Thoracic aorta (tissue), 2 donors: ENCODE results near the gene DGLUCY. TPM values are rescaled to one million over a fixed set of nuclear protein-coding genes. Genes with fewer than 3 reads are reported as not detected.

Source experiments
- ATAC-seq: fragments of 150-250 bp; one replicate; pipeline ENCODE4 v1.8.0; 2017; ENCODE audit warnings: low read depth; ENCODE audit not compliant: insufficient number of reproducible peaks, low FRiP score
- DNase-seq: peaks from one replicate; pipeline ENCODE4 v3.0.0-alpha.2; 2020; ENCODE audit warnings: low spot score
- H3K27ac ChIP-seq, 2 donors: fragments of 200-600 bp; sonication (generic); 1 replicate in 1 of 2; 2 replicates in 1 of 2; pipeline ENCODE4 v1.5.1; 2016; ENCODE audit warnings: mild to moderate bottlenecking in 2 of 2, moderate library complexity in 2 of 2
- H3K27me3 ChIP-seq: fragments of 200-600 bp; sonication (generic); replicated peaks from 2 replicates; pipeline ENCODE4 v1.6.0; 2016; ENCODE audit warnings: mild to moderate bottlenecking; ENCODE audit not compliant: insufficient read depth
- H3K36me3 ChIP-seq: fragments of 200-600 bp; sonication (generic); one replicate; pipeline ENCODE4 v1.5.1; 2016
- H3K4me1 ChIP-seq, 2 donors: fragments of 200-600 bp; sonication (generic); 1 replicate in 1 of 2; 2 replicates in 1 of 2; pipeline versions ENCODE4 v1.5.1 to v1.6.0; 2016; ENCODE audit warnings: low read depth in 2 of 2, mild to moderate bottlenecking in 1 of 2; ENCODE audit not compliant: control insufficient read depth in 1 of 2
- H3K4me3 ChIP-seq: fragments of 200-600 bp; sonication (generic); 2 replicates; pipeline ENCODE4 v1.5.1; 2016; ENCODE audit warnings: mild to moderate bottlenecking
- H3K9me3 ChIP-seq: fragments of 200-600 bp; sonication (generic); 2 replicates; pipeline ENCODE4 v1.5.1; 2016
- CTCF ChIP-seq: fragments of 200-600 bp; sonication (generic); IDR thresholded peaks from one replicate; pipeline ENCODE4 v1.5.1; 2019; ENCODE audit warnings: antibody characterized with exemption
- total RNA-seq, 2 donors: library from RNA; depleted of rRNA; stranded (reverse); fragments of >200 nt; gene quantifications; one replicate each; pipeline versions ENCODE4 v1.1.0 to v1.2.3, GENCODE V29; 2016

The DGLUCY gene
- total RNA-seq, 2 donors from 2014 or later = 24.4 to 36.7 TPM

- ATAC-seq (no peak), DNase-seq (no peak)
- Histone ChIP-seq H3K9me3 (no peaks in the 10 kb centered on the region), H3K4me3 (peak overlapping the region; percentile 84), H3K27ac (peak overlapping the region in 1 of 2 donors; percentile 64), H3K27me3 (no peaks in the 10 kb centered on the region), H3K36me3 (no peaks in the 10 kb centered on the region), H3K4me1 (peaks cover 16 to 27% of the 10 kb centered on the region in 2 donors)
- no peak for TF ChIP-seq CTCF
Measured at GRCh38 chr14:91115986-91116770, 2.3 kb downstream of the DGLUCY start.

GRCh38 chr14:91116913-91117588 is 3.2 kb downstream of the DGLUCY start:
- no peaks in the 10 kb centered on the region for H3K9me3 ChIP-seq
- peaks cover 16 to 27% of the 10 kb centered on the region in 2 donors for H3K4me1 ChIP-seq
- no peak for ATAC-seq
- TF ChIP-seq CTCF = no peak
- no peaks in the 10 kb centered on the region for H3K36me3 ChIP-seq
- no peak for DNase-seq
- no peaks in the 10 kb centered on the region for H3K27me3 ChIP-seq
- peak overlapping the region; percentile 84 for H3K4me3 ChIP-seq
- H3K27ac ChIP-seq = no peak overlapping the region

- no peak overlapping the region for H3K27ac ChIP-seq
- no peak for TF ChIP-seq CTCF
- no peaks in the 10 kb centered on the region for H3K27me3 ChIP-seq
- ATAC-seq (no peak), DNase-seq (no peak)
- H3K36me3 ChIP-seq = no peaks in the 10 kb centered on the region
- H3K9me3 ChIP-seq = no peaks in the 10 kb centered on the region
- no peak overlapping the region for H3K4me3 ChIP-seq
- H3K4me1 ChIP-seq = peaks cover 16 to 27% of the 10 kb centered on the region in 2 donors
Measured at GRCh38 chr14:91117960-91118359, 4.1 kb downstream of the DGLUCY start.

GRCh38 chr14:91118511-91119068 is 4.7 kb downstream of the DGLUCY start:
- H3K27ac ChIP-seq = no peak overlapping the region
- no peak for TF ChIP-seq CTCF
- peaks cover 16 to 22% of the 10 kb centered on the region in 2 donors for H3K4me1 ChIP-seq
- no peaks in the 10 kb centered on the region for H3K27me3 ChIP-seq
- no peak overlapping the region for H3K4me3 ChIP-seq
- no peak for ATAC-seq
- H3K9me3 ChIP-seq = no peaks in the 10 kb centered on the region
- no peak for DNase-seq
- H3K36me3 ChIP-seq = no peaks in the 10 kb centered on the region
